ENCODE data around the gene TEX28. TPM values are rescaled to one million over a fixed set of nuclear protein-coding genes. Genes with fewer than 3 reads are reported as not detected.

The TEX28 gene
- total RNA-seq, 4 donors from 2014 or later = not detected

DNA sequence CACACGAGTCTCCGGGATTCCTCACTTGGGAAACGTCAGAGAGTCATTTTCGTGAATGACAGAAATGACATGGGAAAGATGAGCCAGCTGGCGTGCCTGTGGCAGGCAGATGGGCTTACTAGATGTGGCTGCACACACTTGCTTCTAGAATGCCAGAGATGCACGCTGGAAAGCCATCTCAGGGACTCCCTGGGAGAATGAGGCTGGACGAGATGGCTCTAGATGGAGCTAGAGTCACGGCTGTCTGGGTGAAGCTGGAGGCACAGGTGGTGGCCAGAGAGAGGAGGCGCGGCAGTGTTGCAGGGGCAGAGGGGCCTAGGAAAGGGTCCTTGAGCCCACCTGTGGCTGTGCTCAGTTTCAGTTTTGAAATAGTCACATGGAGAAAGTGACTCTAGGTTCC, 26.7 kb upstream of the TEX28 start:
- Histone ChIP-seq H3K27me3 (peaks cover 0 to 4% (median 0%) of the 10 kb centered on the region in 3 donors), H3K9me3 (no peaks in the 10 kb centered on the region), H3K4me3 (no peak overlapping the region), H3K36me3 (no peaks in the 10 kb centered on the region), H3K4me1 (no peaks in the 10 kb centered on the region), H3K27ac (no peak overlapping the region)
- DNase-seq = no peak
- in situ Hi-C loops (cut with MboI; ENCODE audit: low sequenced_read_pairs in 4 of 4) (no loop called here), intact Hi-C loops (cut with DNase I; ENCODE audit: low total_unique reads) (loop anchor here (1.0 kb wide), 1 partner anchor 52 kb away; no protein-coding TSS in a partner anchor)
- TF ChIP-seq CTCF (IDR thresholded peaks at IDR 0.05 in 4 of 5, conservative IDR thresholded peaks at IDR 0.05 in 1 of 5) (peak in 1 of 5 experiments; percentile 29), POLR2A (IDR thresholded peaks at IDR 0.05) (no peak)
- ATAC-seq = peak in 1 of 2 donors; percentile 54

DNA sequence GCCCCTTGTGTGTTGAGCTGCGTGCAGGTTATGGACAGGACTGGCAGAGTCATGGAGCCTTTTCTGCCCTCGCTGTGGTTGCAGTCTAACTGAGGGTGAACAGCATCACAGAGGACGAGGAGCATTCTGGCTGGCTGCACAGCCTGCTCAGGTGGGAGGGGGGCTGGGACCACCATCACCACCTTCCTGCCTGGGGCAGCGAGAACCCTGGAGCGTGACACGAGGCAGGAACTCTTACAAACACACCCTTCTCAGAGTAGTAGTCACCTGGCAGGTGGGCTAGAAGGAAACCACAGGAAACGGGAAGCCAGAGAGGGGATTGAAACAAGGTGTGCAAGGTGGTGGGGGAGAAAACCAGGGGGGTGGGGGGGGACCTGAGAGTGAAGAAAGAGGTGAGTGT, 26.2 kb upstream of the TEX28 start:
- no peak overlapping the region for H3K27ac ChIP-seq
- H3K4me3 ChIP-seq = no peak overlapping the region
- no peak for DNase-seq
- intact Hi-C loops (cut with DNase I; ENCODE audit: low total_unique reads) (loop anchor here (1.0 kb wide), 1 partner anchor 52 kb away; no protein-coding TSS in a partner anchor), in situ Hi-C loops (cut with MboI; ENCODE audit: low sequenced_read_pairs in 4 of 4) (no loop called here)
- H3K9me3 ChIP-seq = no peaks in the 10 kb centered on the region
- no peak for TF ChIP-seq POLR2A (IDR thresholded peaks at IDR 0.05)
- no peak for TF ChIP-seq CTCF (IDR thresholded peaks at IDR 0.05 in 4 of 5, conservative IDR thresholded peaks at IDR 0.05 in 1 of 5)
- no peak for ATAC-seq
- H3K36me3 ChIP-seq = no peaks in the 10 kb centered on the region
- H3K27me3 ChIP-seq = peaks cover 0 to 4% (median 0%) of the 10 kb centered on the region in 3 donors
- H3K4me1 ChIP-seq = no peaks in the 10 kb centered on the region

DNA sequence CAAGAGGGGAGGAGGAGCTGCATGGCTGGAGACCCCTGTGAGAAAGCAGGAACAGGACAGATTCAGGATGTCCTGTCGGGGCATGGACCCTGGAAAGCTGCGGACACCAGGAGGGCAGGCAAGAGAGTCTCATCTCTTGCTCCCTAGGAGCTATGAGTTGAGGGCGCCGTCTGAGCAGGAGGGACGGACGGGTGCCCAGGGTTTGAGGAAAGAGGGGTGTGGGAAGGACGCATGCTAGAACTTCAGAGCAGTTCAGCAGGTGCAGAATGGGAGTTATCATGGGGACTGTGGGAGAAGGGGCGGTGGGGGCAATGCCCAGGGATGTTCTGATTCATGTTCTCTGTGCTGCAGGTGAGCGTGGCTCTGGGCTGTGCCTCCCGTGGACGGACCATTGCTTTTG, 25.5 kb upstream of the TEX28 start:
- H3K4me1 ChIP-seq = no peaks in the 10 kb centered on the region
- H3K27me3 ChIP-seq = peaks cover 0 to 4% (median 0%) of the 10 kb centered on the region in 3 donors
- TF ChIP-seq CTCF (IDR thresholded peaks at IDR 0.05 in 4 of 5, conservative IDR thresholded peaks at IDR 0.05 in 1 of 5) (no peak), POLR2A (IDR thresholded peaks at IDR 0.05) (no peak)
- no peak overlapping the region for H3K4me3 ChIP-seq
- intact Hi-C loops (cut with DNase I; ENCODE audit: low total_unique reads) = no loop called here
- H3K9me3 ChIP-seq = no peaks in the 10 kb centered on the region
- DNase-seq (no peak), ATAC-seq (no peak)
- H3K36me3 ChIP-seq = no peaks in the 10 kb centered on the region
- H3K27ac ChIP-seq = no peak overlapping the region
- in situ Hi-C loops (cut with MboI; ENCODE audit: low sequenced_read_pairs in 4 of 4) = no loop called here

- intact Hi-C loops (cut with DNase I; ENCODE audit: low total_unique reads) = no loop called here
- TF ChIP-seq CTCF (IDR thresholded peaks at IDR 0.05 in 4 of 5, conservative IDR thresholded peaks at IDR 0.05 in 1 of 5) (peak in 3 of 5 experiments; percentile 38 to 41 (median 39)), POLR2A (IDR thresholded peaks at IDR 0.05) (no peak)
These were observed 22.6 kb upstream of the TEX28 start for GRCh38 chrX:154317391-154317995.

More at GRCh38 chrX:154317391-154317995, 22.6 kb upstream of the TEX28 start:
- H3K4me3 ChIP-seq = no peak overlapping the region
- in situ Hi-C loops (cut with MboI; ENCODE audit: low sequenced_read_pairs in 4 of 4) = no loop called here
- no peaks in the 10 kb centered on the region for H3K9me3 ChIP-seq
- no peak overlapping the region for H3K27ac ChIP-seq
- H3K27me3 ChIP-seq = peaks cover 0 to 4% (median 0%) of the 10 kb centered on the region in 3 donors
- no peaks in the 10 kb centered on the region for H3K4me1 ChIP-seq
- DNase-seq = no peak
- no peaks in the 10 kb centered on the region for H3K36me3 ChIP-seq
- ATAC-seq = peak in 1 of 2 donors; percentile 45
